Forelimb muscle (tissue), 1 donor: ENCODE data around the gene ZNF423. TPM values are rescaled to one million over a fixed set of nuclear protein-coding genes. Genes with fewer than 3 reads are reported as not detected.
"Not testable (repeated sequence)": the region's sequence is repeated elsewhere in the genome, so short reads cannot be mapped to it uniquely, and the experiment has no call there.

Experiments
- DNase-seq: peaks from one replicate; pipeline ENCODE4 v3.0.0-alpha.2; 2013; ENCODE audit warnings: low read depth
- polyA plus RNA-seq: library from polyadenylated mRNA; unstranded; fragments of 120-200 nt; gene quantifications from one replicate; pipeline ENCODE4 v1.2.1, GENCODE V29; 2013; ENCODE audit not compliant: insufficient read length

The ZNF423 gene
- polyA plus RNA-seq, 1 donor: 26.2 TPM

- DNase-seq: no peak
Observed at GRCh38 chr16:49698453-49698815, 157.5 kb downstream of the ZNF423 start.

GRCh38 chr16:49697631-49698452, 158.1 kb downstream of the ZNF423 start:
- DNase-seq: no peak

GRCh38 chr16:49696414-49697101, 159.4 kb downstream of the ZNF423 start:
- DNase-seq: no peak

- DNase-seq: no peak
Observed at GRCh38 chr16:49695782-49696413, 160.0 kb downstream of the ZNF423 start.

GRCh38 chr16:49693445-49693844, 162.5 kb downstream of the ZNF423 start:
- DNase-seq: no peak

- DNase-seq: no peak
Observed at GRCh38 chr16:49690778-49691177, 165.1 kb downstream of the ZNF423 start.

- no peak for DNase-seq
Observed at GRCh38 chr16:49688036-49688697, 167.7 kb downstream of the ZNF423 start.

GRCh38 chr16:49687476-49688002, 168.4 kb downstream of the ZNF423 start:
- DNase-seq: no peak

GRCh38 chr16:49684696-49685095, 171.2 kb downstream of the ZNF423 start:
- no peak for DNase-seq

- DNase-seq: no peak
Observed at GRCh38 chr16:49682577-49683165, 173.2 kb downstream of the ZNF423 start.

- no peak for DNase-seq
Observed at GRCh38 chr16:49681217-49681883, 174.6 kb downstream of the ZNF423 start.

GRCh38 chr16:49679095-49679494, 176.8 kb downstream of the ZNF423 start:
- DNase-seq: no peak

- not testable (repeated sequence) for DNase-seq
Observed at GRCh38 chr16:49677661-49678060, 178.3 kb downstream of the ZNF423 start.

GRCh38 chr16:49675413-49675812, 180.5 kb downstream of the ZNF423 start:
- DNase-seq: no peak

GRCh38 chr16:49674990-49675389, 180.9 kb downstream of the ZNF423 start:
- no peak for DNase-seq

GRCh38 chr16:49674351-49674851, 181.5 kb downstream of the ZNF423 start:
- no peak for DNase-seq

- DNase-seq: no peak
Observed at GRCh38 chr16:49673442-49673841, 182.5 kb downstream of the ZNF423 start.

- no peak for DNase-seq
Observed at GRCh38 chr16:49672753-49673152, 183.2 kb downstream of the ZNF423 start.

GRCh38 chr16:49671333-49671732, 184.6 kb downstream of the ZNF423 start:
- DNase-seq: no peak

- DNase-seq: no peak
Observed at GRCh38 chr16:49670627-49671026, 185.3 kb downstream of the ZNF423 start.
